ENCODE data around the gene ANO3.

- TF ChIP-seq CTCF (IDR thresholded peaks at IDR 0.05), result no peak
- TF ChIP-seq POLR2A (IDR thresholded peaks at IDR 0.05), result no peak
- TF ChIP-seq POLR2AphosphoS5 (IDR thresholded peaks at IDR 0.05), result no peak
- no peak for TF ChIP-seq EP300 (IDR thresholded peaks at IDR 0.05)
Measured at GRCh38 chr11:26613759-26614158, 281.8 kb downstream of the ANO3 start.

Data from stomach (tissue), 4 donors.